NCI-H526 (cell line): ENCODE results near the gene AZIN2.

Source experiments
- DNase-seq, 2 experiments: peaks; one replicate each; lab custom pipeline; 2025; lab: John Stamatoyannopoulos, UW

Gene AZIN2

DNA sequence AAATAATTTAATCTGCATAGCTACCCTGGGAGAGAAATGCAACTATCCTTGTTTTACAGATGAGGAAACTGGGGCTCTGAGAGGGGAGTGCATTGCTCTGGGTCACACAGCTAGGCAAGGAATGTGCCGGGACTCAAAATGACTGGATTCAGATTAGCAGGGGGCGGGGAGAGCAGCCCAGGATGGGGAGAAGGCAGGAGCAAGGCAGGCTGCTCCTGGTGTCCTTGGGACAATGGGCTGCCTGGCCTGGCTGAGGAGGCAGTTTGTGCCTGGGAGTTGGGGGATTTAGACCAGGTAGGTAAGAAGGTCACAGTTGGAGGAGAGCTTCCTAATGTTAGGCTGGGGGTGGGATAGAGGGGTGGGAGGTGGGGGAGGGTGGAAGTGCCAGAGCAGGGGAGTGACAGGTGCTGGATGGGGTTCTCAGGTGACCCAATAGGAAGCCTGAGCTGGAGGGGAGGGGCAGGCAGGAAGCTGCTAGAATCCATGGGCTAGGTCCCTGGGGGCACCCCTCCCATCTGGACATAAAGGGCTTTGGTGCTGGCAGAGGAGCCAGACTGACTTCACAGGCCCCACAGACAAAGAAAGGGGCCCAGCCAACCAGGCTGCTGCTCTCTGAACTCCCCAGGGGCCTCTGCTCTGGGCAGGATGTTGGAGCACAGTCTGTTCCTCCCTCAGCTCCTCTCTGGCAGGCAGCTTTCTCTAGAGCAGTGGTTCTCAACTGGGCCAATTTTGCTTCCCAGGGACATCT, 71.9 kb downstream of the AZIN2 start:
- peak; percentile 72 to 88 for DNase-seq

DNA sequence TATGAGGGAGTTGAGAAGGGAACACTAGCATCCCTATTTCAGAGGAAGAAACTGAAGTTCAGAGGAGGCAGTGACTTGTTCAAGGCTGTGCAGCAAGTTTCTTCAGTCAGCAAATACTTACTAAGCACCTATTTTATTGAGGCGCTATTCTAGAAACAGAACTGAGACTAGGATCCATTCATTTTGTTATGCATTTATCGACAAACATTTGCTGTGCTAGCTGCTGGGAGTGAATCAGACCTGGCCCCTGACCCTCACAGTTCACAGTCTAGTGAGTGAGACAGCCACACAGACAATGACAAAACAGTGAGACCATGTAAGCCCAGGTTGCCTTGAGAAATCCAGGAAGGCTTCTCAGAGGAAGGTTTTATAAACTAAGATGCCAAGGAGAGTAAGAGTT, 72.7 kb downstream of the AZIN2 start:
- no peak for DNase-seq

DNA sequence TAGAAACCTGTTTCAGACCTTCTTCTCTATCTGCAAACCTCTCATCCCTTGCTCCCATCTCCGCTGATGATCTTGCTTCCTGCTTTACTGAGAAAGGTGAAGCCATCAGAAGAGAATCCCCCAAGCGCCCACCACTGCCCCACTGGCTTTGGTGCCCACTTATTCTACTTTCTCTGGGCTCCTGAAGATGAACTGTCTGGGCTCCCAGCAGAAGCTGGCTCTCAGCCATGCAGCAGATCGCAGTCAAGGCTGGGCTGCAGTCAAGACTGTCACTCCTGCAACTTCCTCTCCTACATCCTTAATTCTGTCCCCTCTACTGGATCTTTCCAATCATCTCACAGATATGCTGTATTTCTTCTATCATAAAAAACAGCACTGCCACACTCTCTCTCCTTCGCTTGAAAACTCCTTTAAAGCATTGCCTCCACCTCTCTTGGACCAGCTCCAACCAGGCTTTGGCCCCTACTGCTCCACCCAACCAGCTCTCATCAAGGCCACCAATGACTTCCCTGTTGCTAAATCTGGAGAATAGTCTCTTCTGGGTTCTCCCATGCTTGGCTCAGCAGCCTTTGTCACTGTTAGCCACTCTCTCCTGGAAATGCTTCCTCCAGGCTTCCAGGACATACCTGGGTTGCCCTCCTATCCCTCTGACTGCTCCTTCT, 75.1 kb downstream of the AZIN2 start:
- no peak for DNase-seq

DNA sequence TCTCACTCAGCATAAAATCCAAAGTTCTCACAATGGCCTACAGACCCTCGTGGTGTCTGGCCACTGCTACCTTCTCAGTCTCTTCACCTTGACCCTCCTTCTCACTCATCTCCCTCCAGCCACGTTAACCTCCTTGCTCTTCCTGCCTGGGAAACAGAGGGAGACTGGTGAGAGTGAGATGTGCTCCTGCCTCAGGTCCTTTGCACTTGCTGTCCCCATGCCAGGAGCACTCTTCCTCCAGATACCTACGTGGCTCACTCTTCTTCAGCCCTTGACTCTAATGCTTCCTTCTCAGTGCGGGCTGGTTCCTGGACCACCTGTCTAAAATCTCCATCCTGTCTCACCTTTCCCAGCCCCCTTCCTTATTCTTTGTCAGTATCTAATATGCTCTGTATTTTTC, 76.2 kb downstream of the AZIN2 start:
- DNase-seq, result no peak

DNA sequence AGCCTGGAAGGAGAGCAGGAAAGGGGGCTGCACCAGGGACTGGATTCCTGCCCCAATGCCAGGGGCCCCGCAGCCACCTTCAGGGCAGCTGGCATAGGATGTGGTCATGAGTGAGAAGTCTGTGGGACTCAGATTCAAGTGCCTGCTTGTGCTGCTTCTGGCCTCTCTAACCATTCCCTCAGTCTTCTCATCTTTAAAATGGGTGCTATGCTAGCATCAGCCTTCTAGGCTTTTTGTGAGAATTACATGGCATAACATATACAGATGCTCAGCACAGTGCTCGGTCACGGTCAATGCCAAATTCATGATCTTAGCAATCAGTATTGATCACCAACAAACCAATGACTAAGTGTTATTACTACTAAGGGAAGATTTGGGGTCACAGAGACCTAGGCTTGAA, 77.4 kb downstream of the AZIN2 start:
- no peak for DNase-seq

DNA sequence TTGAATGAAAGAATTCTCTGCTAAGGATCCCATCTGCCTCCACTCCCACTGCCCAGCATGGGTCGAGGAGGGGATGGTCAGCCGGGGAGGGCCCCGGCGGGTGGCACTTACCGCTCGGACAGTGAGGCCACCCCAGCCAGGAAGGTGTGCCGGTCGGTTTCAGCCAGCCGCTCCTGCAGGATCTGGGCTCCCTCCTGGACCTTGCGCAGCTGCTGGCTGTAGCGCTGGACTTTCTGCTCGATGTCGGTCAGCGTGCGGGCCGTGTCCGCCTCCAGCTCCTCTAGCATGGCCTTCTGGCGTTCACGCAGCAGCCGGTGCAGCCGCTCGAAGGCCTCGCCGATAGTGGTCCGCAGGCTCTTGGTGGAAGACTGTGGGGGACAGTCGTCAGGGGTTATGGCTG, 78.6 kb downstream of the AZIN2 start:
- no peak for DNase-seq

DNA sequence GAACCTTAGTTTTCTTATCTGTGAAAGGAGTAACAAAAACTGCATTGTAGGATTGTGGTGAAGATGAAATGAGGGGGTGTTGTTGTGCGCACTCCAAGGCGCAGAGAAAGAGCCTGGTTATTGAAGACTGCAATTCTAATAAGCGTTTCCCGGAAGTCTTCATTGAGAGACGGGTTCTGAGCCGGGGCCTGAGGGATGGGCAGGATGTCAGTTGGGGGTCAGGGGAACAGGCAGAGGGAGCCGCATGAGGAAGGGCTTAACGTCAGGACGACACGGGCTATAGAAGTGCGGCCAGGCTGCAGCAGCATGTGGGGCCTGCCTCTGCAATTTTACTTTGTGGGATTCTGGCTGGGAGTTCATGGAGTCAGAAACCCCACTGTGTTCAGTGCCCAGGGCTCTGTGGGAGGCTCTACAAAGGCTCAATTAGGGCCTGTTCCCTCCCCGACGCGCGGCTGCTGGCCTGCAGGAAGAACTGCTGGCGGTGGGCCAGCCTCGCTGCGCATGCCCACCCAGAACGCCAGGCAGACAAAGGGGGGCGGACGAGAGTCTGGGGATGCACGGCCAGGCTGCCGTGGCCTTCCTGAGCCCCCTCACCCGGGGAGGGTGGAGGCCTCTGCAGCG, 80.2 kb downstream of the AZIN2 start:
- DNase-seq, result no peak

DNA sequence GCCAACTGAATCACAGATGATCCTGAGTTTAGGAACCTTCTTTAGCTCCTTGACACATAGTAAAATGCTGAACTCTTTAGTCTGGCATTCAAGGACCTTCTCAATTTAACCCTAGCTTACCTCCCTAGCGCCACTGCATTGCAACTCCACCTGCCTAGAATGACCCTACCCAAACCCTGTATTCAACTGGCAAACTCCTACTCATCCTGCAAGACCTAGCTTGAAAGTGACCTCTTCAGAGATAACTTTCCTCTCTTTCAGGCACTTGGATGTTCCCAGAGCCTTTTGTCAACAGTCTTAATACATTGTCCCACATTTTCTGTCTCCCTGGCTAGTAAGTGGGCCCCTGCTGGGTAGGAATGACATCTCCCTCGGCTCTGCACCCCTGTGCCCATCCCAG, 81.2 kb downstream of the AZIN2 start:
- DNase-seq, result no peak

DNA sequence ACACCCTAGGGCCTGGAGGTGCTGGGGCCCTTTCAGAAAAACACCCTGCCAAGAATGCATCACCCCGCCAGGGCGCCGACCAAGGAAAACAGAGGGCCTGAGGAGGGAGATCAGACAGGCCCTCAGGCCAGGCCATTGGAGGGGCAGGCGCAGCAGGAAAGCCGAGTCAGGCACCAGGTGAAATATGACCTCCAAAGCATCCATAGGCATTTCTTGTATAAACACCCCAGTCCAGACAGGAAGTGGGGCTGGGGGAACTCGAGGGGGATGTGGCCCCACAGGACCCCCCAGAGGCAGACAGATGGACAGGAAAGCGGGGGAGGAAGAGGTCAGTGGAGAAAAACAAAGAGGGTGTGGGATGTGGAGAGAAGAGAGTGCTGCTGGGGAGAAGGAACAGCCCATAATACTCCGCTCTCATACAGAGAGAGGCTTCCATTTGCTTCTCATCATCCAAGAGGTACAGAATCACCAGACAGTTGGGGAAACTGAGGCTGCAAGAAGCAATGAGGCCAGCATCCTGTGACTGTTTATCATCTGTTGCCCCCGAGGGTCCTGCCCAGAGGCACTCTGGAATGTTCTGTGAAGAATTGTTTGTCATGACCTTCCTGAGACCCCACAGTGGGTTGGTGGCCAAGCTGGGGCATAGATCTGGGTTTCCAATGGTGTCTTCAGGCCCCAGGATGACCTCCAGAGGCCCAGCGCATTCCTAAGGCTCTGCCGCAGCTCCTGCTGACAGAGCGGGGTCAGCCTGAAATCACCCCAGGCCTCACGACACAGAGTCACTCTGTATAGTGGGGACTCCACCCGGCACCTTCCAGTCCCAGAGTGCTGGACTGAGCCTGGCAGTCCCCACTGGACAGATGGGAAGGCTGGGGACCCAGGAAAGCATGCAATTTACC, 82.9 kb downstream of the AZIN2 start:
- no peak for DNase-seq

DNA sequence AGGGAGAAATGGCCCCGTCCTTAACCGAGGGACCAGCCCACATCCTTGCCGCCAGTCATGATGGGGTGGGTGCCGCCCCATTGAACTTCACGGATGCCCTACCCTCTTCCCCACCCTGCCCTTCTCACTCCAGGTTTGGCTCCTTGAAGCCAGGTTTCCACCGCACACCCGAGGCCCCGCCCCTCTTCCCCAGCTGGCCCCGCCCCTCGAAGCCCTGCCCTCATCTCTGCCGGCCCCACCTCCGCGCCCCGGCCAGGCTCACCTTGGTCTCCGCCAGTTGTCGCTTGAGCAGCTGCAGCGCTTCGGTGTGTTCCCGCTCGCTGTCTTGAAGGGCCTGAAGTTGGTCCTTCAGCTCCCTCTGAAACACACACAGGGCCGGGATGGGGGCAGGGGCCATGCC, 84.3 kb downstream of the AZIN2 start:
- no peak for DNase-seq

DNA sequence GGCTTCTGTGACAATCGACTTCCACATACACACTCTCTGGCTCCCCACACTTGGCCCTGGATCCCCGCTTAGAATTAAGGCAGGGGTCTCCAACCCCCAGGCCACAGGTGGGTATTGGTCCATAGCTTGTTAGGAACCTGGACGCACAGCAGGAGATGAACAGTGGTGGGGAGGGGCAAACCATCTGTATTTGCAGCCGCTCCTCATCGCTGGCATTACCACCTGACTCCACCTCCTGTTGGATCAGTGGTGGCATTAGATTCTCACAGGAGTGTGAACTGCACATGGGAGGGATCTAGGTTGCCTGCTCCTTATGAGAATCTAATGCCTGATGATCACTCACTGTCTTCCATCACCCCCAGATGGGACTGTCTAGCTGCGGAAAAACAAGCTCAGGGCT, 84.9 kb downstream of the AZIN2 start:
- DNase-seq, result no peak

DNA sequence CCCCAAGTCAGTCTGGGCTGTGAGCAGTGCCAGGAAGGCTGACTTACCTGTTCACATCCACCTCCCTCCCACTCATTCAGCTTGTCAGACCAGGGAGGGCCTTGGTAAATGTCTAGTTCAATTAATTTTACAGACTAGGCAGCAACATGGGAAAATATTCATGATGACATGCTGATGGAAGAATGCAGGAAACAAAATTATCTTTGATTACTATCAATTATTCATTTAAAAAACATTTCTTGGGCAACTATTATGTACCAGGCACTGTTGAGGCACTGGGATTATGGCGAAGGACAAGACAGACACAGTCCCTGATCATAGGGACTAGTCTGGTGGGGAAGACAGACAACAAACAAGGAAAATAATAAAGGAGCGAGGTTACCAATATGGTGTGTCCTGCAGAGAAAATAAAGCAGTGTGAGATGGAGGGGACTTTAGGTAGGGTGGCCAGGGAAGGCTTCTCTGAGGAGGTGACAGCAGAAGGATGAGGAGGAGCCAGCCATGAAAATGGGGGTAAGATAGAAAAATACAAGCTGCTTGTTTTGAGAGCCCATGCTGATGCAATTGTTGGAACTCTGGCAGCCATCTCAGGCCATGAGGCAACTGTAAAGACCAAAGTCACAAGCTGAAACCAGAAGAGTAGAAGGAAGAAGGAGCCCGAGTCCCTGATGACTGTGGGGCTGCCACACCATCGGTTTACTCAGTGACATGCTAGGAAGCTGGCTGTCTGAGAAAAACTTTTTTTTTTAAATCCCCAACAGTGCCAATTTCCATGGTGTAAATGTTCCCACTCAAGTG, 86.9 kb downstream of the AZIN2 start:
- no peak for DNase-seq

DNA sequence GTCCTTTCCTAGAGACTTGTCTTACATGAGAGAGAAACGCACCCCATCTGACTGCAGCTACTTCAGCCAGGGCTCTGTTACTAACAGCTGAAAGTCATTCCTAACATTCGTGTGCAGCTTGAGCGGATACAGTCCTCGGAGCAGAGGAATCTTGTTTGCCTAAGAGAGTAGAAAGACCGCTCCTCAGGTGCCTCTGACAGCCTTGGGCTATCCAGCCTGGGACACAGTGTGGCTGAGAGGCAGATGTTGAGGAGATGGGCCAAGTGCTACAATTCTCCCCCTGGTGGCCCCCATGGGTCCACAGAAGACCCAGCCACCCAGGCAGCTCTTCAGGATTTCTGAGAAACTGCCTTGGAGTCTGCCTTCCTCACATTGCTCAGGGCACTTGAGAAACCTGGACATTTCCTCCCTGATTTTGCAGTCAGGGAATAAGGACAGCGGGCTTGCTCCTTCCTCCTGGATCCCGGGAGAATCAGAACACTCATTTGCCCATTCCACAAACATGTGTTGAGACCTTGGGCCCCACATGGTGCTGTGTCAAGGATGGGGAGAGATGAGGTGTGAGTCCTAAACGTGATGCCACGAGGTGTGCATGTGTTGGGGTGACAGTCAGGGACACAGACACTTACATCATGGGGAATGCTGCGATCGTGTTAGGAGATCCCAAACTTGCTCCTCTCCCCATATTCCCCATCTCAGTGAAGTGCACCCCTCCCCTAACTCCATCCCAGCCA, 87.8 kb downstream of the AZIN2 start:
- no peak for DNase-seq

DNA sequence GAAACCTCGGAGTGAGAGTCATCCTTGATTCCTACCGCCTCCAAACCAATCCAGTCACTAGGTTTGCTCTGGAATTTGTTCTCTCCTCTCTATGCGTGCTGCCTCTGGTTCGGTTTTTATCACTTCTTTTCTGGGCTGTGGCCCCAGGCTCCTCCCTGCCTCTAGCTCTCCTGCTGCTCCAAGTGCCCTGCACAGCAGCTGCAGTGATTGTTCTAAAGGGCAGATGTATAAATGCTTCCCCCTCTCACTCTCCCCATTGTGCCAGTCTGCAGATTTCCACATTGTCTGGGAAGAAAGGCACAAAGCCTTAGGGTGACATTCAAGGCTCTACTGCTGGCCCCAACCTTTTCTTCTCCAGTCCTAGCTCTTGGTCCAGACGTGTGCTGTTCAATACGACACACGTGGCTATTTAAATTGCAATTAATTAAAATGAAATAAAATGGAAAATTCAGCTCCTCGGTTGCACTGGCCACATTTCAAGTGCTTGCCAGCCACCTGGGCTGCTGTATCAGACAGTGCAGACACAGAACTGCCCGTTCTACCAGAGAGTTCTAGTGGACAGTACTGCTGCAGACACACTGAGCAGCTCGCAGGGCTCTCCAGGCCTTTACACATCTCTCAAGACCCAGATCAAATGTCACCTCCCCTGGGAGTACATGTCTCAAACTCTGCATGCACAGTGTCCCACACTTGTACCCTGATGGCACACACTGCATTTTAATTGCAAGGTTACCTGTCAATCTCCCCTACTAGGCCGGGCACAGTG, 88.5 kb downstream of the AZIN2 start:
- no peak for DNase-seq
